Measurements from ENCODE around the gene PRAC1.

The PRAC1 gene

DNA sequence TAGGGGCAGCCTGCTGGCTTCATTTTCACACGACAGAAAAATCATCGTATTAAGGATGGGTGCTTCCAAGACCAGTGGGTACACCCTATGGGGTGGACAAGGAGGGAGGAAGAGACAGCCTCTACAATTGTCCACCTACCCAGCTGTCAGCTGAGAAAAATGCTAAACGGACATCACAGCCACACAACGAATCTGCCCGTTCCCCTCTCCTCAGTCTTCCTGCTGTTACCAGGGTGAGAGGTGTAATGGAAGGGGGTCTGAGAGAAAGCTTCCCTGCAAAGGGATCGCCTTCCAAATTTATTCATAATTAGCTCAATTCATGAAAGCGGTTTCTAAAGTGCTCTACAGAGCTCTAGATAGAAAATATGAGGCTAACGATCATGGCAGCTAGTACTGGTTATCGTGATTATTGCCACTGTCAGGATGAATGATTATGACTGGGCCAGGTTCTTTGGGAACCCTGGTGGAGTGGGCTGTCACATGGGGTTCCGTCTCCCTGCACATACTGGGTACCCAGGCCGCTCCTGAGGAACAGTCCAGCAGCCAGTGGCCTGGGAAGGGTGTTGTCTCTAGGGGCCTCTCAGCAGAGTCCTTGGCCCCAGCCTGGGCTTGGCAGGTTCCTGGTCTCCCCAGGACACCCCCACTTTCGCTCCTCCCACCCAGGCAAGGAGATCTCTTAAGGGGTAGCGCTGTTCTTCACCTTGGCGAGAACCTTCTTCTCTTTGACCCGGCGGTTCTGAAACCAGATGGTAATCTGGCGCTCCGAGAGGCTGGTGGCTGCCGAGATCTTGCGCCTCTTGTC is 4.0 kb upstream of the PRAC1 start:
- TF ChIP-seq, protein P1, sequence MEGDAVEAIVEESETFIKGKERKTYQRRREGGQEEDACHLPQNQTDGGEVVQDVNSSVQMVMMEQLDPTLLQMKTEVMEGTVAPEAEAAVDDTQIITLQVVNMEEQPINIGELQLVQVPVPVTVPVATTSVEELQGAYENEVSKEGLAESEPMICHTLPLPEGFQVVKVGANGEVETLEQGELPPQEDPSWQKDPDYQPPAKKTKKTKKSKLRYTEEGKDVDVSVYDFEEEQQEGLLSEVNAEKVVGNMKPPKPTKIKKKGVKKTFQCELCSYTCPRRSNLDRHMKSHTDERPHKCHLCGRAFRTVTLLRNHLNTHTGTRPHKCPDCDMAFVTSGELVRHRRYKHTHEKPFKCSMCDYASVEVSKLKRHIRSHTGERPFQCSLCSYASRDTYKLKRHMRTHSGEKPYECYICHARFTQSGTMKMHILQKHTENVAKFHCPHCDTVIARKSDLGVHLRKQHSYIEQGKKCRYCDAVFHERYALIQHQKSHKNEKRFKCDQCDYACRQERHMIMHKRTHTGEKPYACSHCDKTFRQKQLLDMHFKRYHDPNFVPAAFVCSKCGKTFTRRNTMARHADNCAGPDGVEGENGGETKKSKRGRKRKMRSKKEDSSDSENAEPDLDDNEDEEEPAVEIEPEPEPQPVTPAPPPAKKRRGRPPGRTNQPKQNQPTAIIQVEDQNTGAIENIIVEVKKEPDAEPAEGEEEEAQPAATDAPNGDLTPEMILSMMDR (conservative IDR thresholded peaks at IDR 0.05; ENCODE audit: control insufficient read depth, insufficient read depth, low read depth, low read length), result no peak
- no peak overlapping the region for H3K4me3 ChIP-seq (ENCODE audit: control insufficient read depth, low read depth, low read length)
- DNase-seq (ENCODE audit: low read depth), result no peak

DNA sequence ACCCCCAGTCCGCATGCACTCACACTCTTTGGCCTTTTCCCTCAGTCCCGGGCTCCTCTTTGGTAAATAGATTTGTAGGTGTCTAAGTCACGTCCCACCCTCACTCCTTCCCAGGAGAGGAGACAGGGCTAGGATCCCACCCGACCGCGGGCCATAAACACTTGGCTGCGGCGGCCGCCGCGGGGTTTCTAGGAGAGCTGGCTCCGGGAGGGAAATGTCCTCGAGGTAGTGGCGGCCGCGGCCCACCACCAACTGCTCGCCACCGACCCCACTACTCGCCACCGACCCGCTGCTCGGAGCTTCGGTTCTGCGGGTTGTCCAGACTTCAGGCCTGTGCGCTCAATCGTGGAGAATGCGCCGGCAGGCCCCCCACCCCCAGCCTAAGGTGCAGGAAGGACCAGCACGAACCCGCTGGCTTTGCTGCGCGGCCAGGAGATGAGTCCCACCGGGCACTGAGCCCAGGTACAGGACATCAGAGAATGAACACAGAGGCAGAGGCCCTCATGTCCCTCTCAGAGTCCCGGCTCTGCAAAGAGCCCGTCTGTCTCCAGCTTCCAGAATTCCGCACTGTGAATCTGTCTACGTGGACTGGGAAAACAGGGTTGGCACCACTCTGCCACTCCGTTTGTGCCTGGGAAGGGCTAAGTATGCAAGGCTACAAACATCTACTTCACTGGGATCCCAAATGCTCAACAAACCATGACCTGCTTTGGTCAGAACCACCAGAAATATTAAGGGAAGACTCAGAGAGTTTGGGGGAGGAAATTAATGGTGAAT is 3.2 kb upstream of the PRAC1 start:
- no peak overlapping the region for H3K4me3 ChIP-seq (ENCODE audit: control insufficient read depth, low read depth, low read length)
- no peak for DNase-seq (ENCODE audit: low read depth)
- TF ChIP-seq, protein P1 (conservative IDR thresholded peaks at IDR 0.05; ENCODE audit: control insufficient read depth, insufficient read depth, low read depth, low read length), result no peak

DNA sequence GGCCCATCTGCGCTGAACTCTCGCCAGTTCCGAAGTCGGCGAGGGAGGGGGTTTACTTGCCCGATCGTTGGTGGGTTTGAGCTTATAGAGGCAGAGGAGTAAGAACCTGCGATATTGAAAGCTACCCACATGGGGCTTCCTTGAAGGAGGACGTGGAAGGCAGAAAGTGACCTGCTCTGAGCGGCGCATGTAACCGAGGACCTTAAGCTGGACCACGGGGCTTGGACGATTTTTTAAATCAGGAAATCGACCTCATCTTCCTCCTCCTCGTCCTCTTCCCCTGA is 2.6 kb upstream of the PRAC1 start:
- DNase-seq (ENCODE audit: low read depth), result no peak
- TF ChIP-seq, protein P1 (conservative IDR thresholded peaks at IDR 0.05; ENCODE audit: control insufficient read depth, insufficient read depth, low read depth, low read length), result no peak
- H3K4me3 ChIP-seq (ENCODE audit: control insufficient read depth, low read depth, low read length), result no peak overlapping the region

DNA sequence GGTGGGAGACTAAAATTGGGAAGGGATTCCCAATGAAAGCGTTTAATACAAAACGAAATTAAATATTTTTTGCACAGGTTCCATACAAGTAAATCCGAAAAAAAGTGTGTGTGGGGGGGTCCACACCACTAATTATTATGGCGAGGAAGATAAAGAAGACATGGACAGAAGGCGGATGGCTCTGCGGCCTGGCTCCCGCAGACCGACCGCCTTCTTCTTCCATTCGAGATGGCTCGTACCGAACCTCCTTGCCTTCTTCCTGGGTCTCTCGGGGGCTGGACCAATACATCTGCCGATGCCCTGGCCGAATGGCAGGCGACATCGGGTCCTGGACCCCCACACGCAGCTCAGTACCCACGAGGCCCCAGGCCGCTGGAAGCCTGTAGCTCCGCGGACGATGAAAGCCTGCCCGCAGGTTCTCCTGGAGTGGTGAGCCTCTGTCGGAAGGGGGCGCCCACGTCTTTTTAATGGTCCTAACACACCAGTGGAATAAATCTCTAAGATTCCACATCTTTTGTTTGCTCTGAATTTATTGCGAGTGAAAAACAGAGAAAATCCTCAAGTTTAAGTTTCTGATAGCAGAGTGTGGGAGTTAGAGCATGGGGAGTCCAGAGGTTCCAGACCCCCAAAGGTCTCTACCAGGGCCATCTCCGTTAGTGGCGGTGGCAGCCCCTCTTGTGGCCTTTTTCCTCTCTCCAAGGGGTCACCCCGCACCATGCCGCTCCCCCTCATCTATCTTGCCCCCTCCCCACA is 2.1 kb upstream of the PRAC1 start:
- TF ChIP-seq, protein P1 (conservative IDR thresholded peaks at IDR 0.05; ENCODE audit: control insufficient read depth, insufficient read depth, low read depth, low read length), result peak; percentile 71
- H3K4me3 ChIP-seq (ENCODE audit: control insufficient read depth, low read depth, low read length), result no peak overlapping the region
- peak; percentile 73 for DNase-seq (ENCODE audit: low read depth)

DNA sequence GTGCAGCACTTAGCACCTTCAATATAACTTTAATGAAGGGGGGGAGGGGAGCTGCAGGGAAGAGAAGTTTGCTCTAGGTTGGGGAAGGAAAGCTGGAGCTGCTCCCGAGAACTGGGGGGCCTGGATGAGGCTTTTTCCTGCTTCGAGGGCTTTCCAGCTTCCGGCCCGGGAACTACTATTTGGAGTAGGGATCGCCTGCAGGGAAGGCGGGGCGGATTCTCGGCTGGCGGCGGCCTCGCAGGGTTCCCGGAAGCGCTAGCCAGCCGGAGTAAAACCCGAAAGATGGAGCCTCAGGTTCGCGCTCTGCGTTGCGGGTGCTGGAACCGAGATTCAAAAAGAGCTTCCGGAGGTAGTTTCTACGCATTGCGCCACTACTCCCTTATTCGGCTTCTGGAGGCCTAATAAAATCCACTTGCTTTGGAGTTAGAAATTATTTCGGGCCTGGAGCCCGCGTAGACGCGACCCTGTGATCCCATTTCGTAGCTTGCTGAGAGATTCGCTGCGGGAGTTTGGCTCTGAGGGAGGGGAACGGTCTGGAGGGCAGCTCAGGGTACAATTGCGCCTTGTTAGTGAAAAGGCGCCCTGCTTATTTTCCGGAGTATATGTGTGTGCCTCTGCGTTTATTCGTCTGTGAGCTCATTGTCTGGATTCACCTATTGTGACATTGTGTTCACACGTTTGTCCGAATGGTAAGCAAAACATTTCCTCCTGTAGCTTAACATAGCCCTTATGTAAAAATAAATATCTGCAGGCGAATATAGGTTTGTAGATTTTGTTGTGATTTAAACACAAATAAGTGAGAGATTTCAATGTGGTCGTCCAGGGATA is 1.3 kb upstream of the PRAC1 start:
- TF ChIP-seq, protein P1 (conservative IDR thresholded peaks at IDR 0.05; ENCODE audit: control insufficient read depth, insufficient read depth, low read depth, low read length), result no peak
- DNase-seq (ENCODE audit: low read depth), result no peak
- H3K4me3 ChIP-seq (ENCODE audit: control insufficient read depth, low read depth, low read length), result no peak overlapping the region

DNA sequence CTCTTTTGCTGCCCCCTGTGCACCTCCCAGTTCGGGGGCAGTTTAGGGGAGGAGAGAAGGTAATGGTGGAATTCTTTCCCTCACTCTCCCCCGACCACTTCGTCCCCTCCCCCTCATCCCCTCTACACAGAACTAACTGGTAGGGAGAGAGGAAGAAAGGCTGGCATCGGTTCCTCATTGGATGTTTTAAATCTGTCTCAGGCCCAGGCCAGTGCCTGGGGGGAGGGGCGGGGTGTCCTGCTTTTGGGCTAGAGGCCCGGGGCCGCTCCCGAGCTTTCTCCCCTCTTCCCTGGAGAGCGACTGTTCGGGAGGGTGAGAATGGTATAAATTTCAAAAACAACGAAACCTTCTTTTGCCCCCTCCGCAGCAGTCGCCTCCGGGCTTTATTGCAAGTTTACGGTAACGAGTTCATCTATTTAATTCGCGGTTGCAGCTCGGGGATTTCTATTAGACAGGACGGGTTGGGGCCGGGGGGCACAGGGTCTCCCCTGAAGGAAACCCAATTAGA is 651 bp upstream of the PRAC1 start, which contains the start of gene PRAC2:
PRAC2 (plus strand) TSS at position 271 of the 508 bp plus-strand sequence. CDS start 1,226 bp downstream, outside the sequence.
- DNase-seq (ENCODE audit: low read depth), result no peak
- H3K4me3 ChIP-seq (ENCODE audit: control insufficient read depth, low read depth, low read length), result no peak within 1 kb of the TSS

More for the DNA sequence above, 651 bp upstream of the PRAC1 start, which contains the start of gene PRAC2:
- TF ChIP-seq, protein P1 (conservative IDR thresholded peaks at IDR 0.05; ENCODE audit: control insufficient read depth, insufficient read depth, low read depth, low read length), result no peak
